ENCODE measurements around the gene ATE1. TPM values are rescaled to one million over a fixed set of nuclear protein-coding genes. Genes with fewer than 3 reads are reported as not detected.

The ATE1 gene
- total and polyA plus RNA-seq, 2 donors (not counting 1 experiment from before 2014, with no cell fraction given) = 8.2 to 32.0 TPM

GRCh38 chr10:121965996-121966395 lies 38.2 kb upstream of the ATE1 start:
- no peaks in the 10 kb centered on the region for H3K27me3 Mint-ChIP-seq
- no peaks in the 10 kb centered on the region for H3K9me3 Mint-ChIP-seq (ENCODE audit: insufficient read depth)
- DNase-seq (no peak), ATAC-seq (ENCODE audit: low read depth) (no peak)
- Histone ChIP-seq H3K27ac (ENCODE audit: low read length in 2 of 2) (no peak overlapping the region), H3K9me3 (ENCODE audit: control extremely low read depth in 1 of 3, control insufficient read depth in 2 of 3, insufficient read depth in 1 of 3, low read length in 2 of 3) (no peaks in the 10 kb centered on the region), H3K4me2 (replicated peaks; ENCODE audit: low read depth, low read length, poor library complexity, severe bottlenecking) (no peak overlapping the region), H2AFZ (ENCODE audit: insufficient read depth, low read depth, low read length, poor library complexity, severe bottlenecking) (no peak overlapping the region), H3K4me3 (ENCODE audit: control extremely low read depth in 1 of 5, extremely low read depth in 1 of 5, insufficient read depth in 1 of 5, low read depth in 2 of 5, low read length in 4 of 5) (no peak overlapping the region), H3K27me3 (replicated peaks in 1 of 4; ENCODE audit: control extremely low read depth in 1 of 4, control insufficient read depth in 3 of 4, insufficient read depth in 4 of 4, low read length in 3 of 4) (no peaks in the 10 kb centered on the region), H4K20me1 (ENCODE audit: control insufficient read depth, insufficient read depth, low read length, poor library complexity, severe bottlenecking) (peaks cover 13% of the 10 kb centered on the region), H3K9ac (ENCODE audit: low read length) (no peak overlapping the region), H3K79me2 (ENCODE audit: control insufficient read depth, insufficient read depth, low read length) (no peaks in the 10 kb centered on the region), H3K36me3 (replicated peaks in 1 of 2; ENCODE audit: control extremely low read depth in 1 of 2, control insufficient read depth in 1 of 2, extremely low read depth in 1 of 2, insufficient read depth in 2 of 2, low read length in 1 of 2) (peaks cover 4 to 57% of the 10 kb centered on the region in 2 experiments), H3K4me1 (ENCODE audit: control insufficient read depth in 2 of 2, insufficient read depth in 2 of 2, low read length in 2 of 2) (no peaks in the 10 kb centered on the region)
- ChIA-PET POLR2A (no interaction called here), CTCF (no interaction called here)
- no peak overlapping the region for H3K4me3 Mint-ChIP-seq
- intact Hi-C loops (cut with micrococcal nuclease) = no loop called here
- WGBS (ENCODE audit: insufficient coverage) = no CpG with 5 or more reads among the region's 3 CpGs
- H3K27ac Mint-ChIP-seq = no peak overlapping the region
- H3K4me1 Mint-ChIP-seq = no peaks in the 10 kb centered on the region
- no peak for TF ChIP-seq EZH2 (IDR thresholded peaks at IDR 0.05; ENCODE audit: borderline replicate concordance, insufficient read depth, low read depth, low read length, poor library complexity, severe bottlenecking)
- no peak for TF ChIP-seq CTCF (IDR thresholded peaks at IDR 0.05)

- TF ChIP-seq EZH2 (IDR thresholded peaks at IDR 0.05; ENCODE audit: borderline replicate concordance, insufficient read depth, low read depth, low read length, poor library complexity, severe bottlenecking) (no peak), CTCF (IDR thresholded peaks at IDR 0.05) (no peak)
- no peak overlapping the region for H3K27ac ChIP-seq (ENCODE audit: low read length in 2 of 2)
- no peaks in the 10 kb centered on the region for H3K4me1 ChIP-seq (ENCODE audit: control insufficient read depth in 2 of 2, insufficient read depth in 2 of 2, low read length in 2 of 2)
- peaks cover 7 to 25% of the 10 kb centered on the region in 2 experiments for H3K36me3 ChIP-seq (replicated peaks in 1 of 2; ENCODE audit: control extremely low read depth in 1 of 2, control insufficient read depth in 1 of 2, extremely low read depth in 1 of 2, insufficient read depth in 2 of 2, low read length in 1 of 2)
- no peak overlapping the region for H3K9ac ChIP-seq (ENCODE audit: low read length)
- Mint-ChIP-seq H3K4me3 (no peak overlapping the region), H3K27me3 (no peaks in the 10 kb centered on the region), H3K4me1 (no peaks in the 10 kb centered on the region), H3K27ac (no peak overlapping the region), H3K9me3 (ENCODE audit: insufficient read depth) (no peaks in the 10 kb centered on the region)
- DNase-seq = no peak
- no peak for ATAC-seq (ENCODE audit: low read depth)
- H4K20me1 ChIP-seq (ENCODE audit: control insufficient read depth, insufficient read depth, low read length, poor library complexity, severe bottlenecking) = no peaks in the 10 kb centered on the region
- POLR2A ChIA-PET = no interaction called here
- H2AFZ ChIP-seq (ENCODE audit: insufficient read depth, low read depth, low read length, poor library complexity, severe bottlenecking) = no peak overlapping the region
- intact Hi-C loops (cut with micrococcal nuclease) = no loop called here
- H3K79me2 ChIP-seq (ENCODE audit: control insufficient read depth, insufficient read depth, low read length) = no peaks in the 10 kb centered on the region
- CTCF ChIA-PET = no interaction called here
- WGBS (ENCODE audit: insufficient coverage) = no CpG with 5 or more reads among the region's 2 CpGs
- no peak overlapping the region for H3K4me3 ChIP-seq (ENCODE audit: control extremely low read depth in 1 of 5, extremely low read depth in 1 of 5, insufficient read depth in 1 of 5, low read depth in 2 of 5, low read length in 4 of 5)
- H3K4me2 ChIP-seq (replicated peaks; ENCODE audit: low read depth, low read length, poor library complexity, severe bottlenecking) = no peak overlapping the region
- H3K27me3 ChIP-seq (replicated peaks in 1 of 4; ENCODE audit: control extremely low read depth in 1 of 4, control insufficient read depth in 3 of 4, insufficient read depth in 4 of 4, low read length in 3 of 4) = no peaks in the 10 kb centered on the region
- H3K9me3 ChIP-seq (ENCODE audit: control extremely low read depth in 1 of 3, control insufficient read depth in 2 of 3, insufficient read depth in 1 of 3, low read length in 2 of 3) = no peaks in the 10 kb centered on the region
Measured at GRCh38 chr10:121961456-121961855, 33.6 kb upstream of the ATE1 start.

All from B cell (primary cell).